Activated CD4-positive, alpha-beta T cell treated with anti-CD3 and anti-CD28 coated beads, Interleukin-2, amount 50 U/mL, for 16 hours (primary cell): ENCODE results near the gene ACSL6.

ENCODE experiments used
- DNase-seq: peaks from one replicate; pipeline ENCODE4 v3.0.0-alpha.2; 2020

Gene ACSL6, protein sequence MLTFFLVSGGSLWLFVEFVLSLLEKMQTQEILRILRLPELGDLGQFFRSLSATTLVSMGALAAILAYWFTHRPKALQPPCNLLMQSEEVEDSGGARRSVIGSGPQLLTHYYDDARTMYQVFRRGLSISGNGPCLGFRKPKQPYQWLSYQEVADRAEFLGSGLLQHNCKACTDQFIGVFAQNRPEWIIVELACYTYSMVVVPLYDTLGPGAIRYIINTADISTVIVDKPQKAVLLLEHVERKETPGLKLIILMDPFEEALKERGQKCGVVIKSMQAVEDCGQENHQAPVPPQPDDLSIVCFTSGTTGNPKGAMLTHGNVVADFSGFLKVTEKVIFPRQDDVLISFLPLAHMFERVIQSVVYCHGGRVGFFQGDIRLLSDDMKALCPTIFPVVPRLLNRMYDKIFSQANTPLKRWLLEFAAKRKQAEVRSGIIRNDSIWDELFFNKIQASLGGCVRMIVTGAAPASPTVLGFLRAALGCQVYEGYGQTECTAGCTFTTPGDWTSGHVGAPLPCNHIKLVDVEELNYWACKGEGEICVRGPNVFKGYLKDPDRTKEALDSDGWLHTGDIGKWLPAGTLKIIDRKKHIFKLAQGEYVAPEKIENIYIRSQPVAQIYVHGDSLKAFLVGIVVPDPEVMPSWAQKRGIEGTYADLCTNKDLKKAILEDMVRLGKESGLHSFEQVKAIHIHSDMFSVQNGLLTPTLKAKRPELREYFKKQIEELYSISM

DNA sequence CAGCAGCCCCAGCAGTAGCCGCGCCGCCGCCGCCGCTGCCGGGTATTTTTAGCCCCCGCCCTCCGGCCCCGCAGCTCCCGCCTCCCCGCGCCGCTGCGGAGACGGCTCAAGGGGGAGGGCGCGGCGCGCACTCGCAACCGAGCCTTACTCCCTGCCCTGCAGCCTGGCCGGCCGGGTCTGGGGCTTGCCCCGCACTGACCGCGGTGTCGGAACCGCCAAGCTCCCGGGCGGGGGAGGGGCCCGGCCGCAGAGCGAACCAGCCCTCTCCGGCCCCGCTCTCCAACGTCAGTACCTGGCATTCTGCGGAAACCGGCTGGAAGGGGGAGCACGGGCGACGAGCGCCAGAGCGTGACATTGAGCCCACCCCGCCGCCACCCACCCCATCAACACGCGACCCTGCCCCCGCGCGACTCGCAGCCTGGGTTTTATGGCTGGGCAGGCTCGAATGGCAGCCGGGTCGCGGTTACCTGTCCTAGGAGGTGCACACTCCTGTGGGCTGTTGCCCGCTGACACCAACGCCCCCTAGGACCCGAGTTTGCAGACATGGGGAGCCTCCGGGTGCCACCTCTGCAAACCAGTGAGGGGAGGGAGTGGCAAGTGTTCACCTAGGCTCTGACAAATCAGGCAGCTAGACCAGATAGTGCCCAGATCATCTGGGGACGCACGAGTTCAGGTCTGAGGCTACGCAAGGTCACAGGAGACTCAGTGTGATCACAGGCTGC, at the start of gene ACSL6:
Gene ACSL6 (minus strand): TSS at position 37 of the 722 bp plus-strand sequence. CDS start 105 bp downstream, outside the sequence.
- DNase-seq, result no peak

DNA sequence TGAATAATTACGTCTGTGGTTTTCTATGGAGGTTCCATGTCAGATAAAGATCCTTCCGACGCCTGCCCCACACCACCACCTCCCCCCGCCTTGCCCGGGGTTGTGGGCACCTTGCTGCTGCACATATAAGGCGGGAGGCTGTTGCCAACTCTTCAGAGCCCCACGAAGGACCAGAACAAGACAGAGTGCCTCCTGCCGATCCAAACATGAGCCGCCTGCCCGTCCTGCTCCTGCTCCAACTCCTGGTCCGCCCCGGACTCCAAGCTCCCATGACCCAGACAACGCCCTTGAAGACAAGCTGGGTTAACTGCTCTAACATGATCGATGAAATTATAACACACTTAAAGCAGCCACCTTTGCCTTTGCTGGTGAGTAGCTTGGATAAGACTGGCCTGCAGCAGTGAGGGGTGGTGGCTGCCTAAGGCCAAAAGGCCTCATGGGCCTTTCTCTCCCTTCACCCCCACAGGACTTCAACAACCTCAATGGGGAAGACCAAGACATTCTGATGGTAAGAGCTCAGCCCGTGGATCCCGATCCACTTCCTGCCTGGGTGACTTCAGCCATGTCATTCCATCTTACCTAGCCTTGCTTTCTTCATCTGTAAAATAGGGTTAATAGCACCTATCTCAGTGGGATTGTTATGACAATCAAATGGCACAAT, 49.2 kb upstream of the ACSL6 start, which contains the start of gene IL3:
Gene IL3 (plus strand): TSS at position 155 of the 661 bp plus-strand sequence. CDS start 52 bp downstream, at position 207.
- no peak for DNase-seq

DNA sequence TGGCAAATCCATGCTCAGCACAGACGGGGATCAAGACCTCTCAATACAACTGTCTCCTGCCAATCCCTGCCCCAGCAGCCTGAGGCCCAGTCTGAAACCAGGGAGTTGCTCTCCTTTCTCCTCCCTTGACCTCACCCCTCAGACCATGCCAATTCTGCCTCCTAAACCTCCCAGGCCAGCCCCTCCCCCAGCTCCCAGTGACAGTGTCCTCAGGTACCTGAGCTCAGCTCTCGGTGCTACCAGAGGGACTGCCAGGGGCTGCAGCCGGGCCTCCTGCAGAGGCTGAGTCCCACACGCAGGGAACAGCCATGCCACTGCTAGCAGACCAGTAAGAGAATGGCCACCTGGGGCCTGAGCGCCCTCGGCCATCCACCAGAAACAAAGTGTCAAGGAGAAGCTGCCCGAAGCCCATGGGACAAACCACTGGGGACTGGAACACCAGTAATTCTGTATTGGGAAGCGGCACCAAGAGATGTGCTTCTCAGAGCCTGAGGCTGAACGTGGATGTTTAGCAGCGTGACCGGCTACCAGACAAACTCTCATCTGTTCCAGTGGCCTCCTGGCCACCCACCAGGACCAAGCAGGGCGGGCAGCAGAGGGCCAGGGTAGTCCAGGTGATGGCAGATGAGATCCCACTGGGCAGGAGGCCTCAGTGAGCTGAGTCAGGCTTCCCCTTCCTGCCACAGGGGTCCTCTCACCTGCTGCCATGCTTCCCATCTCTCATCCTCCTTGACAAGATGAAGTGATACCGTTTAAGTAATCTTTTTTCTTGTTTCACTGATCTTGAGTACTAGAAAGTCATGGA, 48.4 kb upstream of the ACSL6 start:
- DNase-seq, result no peak

DNA sequence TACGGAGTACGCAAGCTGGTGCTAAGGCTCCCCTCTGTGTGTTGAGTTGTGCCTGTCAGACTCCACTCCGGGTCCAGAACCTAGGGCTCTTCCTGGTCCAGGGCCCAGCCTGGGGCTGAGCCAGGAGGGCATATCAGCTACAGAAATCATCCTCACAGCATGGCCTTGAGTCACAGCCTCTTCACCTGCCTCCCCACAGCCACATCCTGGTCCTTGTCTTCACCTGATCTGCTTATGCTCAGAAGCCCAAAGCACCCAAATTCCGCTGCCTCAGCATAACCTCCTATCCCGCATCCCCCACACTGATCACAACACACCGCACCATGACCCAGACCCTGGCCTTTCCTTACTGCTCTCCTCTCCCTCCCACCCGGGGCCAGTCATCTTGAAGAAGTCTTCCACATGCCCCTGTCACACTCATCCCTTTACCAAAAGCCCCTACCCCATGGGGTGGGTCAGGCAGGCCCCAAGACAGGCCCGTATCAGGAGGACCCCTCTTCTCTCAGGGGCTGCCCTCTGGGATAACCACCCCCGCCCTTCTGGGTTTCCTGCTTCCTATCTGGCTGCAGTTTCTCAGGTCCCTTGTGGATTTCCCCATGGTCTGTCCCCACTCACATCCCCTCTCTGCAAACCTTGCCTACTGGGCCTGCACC, 47.7 kb upstream of the ACSL6 start:
- peak; percentile 39 for DNase-seq

DNA sequence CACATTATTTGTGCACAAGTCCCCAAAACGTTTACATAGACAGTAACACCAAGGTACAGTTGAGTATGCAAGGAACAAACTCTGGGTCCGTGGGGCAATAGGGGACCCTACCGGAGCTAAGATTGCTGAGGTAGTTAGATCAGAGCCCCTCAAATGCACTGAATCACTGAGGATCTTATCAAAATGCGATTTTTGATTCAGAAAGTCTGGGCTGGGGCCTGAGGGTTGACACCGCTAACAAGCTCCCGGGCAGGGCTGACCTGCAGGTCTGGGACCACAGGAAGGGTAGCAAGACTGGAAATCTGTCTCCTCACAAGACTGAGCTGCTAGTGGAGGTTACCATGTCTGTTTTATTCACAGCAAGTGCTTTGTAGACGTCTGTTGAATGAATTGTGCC, 47.2 kb upstream of the ACSL6 start:
- DNase-seq, result no peak

DNA sequence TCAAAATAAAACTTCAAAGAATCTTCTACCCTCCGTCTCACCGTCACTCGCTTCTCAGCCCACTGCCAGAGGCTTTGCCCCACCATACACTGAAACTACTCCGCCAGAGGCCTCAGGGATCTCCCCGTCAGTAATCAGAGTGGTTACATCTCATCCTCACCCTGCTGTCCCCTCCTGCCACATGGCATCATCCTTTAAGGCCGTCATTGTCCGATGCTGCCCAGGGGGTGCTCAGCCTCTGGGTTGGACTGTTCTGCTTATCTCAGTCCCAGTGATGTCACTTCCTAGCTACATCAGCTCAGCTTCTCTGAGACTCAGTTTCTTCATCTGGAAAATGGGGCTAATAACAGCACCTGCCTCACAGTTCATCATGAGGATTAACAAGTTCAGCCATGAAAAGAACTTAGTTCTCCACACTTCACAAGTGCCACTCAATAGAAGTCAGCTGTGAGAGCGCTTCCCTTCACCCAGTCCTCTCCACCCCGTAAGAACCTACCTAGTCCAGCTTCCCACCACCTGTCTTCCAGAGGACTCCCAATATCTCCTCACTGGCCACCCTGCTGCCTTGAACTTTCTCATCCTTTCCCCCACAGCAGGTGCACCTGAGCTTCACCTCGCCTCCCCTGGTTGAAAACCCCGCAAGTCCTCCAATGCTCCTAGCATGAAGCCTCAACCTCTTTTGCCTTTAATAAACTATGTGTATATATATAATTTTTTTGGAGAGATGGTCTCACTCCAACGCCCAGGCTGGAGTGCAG, 46.2 kb upstream of the ACSL6 start:
- DNase-seq, result no peak

DNA sequence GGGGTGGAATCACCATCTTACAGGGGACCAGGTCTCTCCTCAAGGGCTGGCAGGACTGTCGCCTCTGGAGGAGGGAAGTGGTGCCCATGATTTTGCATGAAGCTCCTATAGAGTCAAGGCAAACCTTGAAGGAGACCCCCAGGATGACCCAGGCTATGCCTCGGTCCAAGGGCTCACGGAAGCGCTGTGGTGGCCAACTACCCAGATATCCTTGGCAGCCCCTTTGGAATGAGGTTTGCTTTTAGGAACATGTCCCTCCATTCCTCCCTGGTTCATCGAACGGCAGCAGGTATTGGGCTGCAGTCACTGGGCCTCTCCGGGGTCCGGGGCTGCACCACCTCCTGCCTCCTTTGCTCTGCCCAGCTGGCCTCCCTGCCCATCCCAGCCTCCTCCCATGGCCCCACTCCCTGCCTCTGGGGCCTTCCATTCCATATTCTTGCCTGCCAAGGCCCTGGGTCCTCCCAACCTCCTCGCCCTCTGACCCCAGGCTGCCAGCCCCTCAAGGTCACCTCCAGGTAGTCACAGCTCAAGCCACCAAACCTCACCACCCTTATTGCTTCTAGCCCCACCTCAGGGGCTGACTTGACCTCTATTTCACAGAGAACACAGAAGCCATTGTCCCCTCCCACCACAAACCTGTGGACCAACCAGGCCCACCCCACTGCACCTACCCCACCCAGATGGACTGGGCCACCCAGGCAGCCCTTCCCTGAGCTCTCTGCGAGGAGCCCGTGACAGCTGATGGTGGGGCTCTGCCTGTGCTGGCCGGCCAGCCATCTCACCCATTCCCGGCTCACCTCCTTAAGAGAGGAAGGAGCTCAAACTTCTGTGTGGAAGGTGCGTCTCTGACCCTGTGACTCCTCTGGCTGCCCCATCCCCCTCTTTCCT, 45.4 kb upstream of the ACSL6 start:
- no peak for DNase-seq

DNA sequence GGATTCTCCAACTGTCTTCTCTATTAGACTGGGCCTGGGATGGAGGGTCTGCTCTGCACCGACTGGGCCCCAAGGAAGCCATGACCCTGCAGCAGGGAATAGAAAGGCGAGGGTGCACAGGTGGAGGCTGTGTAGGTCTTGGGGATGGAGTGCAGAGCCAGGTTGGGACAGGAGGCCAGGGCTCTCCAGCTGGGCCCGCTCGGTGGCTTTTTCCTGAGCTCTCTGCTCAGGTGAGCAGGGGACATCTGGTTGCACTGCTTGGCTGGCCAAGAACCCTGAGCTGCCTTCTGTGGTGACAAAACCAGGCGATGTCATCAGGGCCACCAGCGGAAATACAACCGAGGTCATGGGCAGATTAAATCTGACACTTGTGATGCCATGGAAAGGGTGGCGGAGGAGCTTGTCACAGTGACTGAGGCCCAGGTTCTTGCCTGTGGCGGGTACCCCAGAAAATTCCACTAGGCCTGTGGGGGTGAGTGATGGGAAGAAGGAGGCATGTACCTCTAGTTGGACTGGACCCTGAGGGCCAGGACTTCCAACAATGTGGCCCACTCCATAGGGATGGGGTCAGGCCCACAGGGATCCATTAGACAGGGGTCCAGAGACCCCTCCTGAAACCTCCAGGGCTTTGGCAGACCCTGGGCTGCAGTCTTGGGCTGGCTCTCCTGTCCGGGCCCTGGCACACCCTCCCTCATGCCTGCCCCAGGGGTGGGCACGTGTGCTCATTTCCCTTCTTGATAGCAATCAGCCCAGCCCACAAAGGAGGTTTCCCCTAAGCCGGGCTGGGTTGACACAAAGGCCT, 44.6 kb upstream of the ACSL6 start:
- peak; percentile 46 for DNase-seq

DNA sequence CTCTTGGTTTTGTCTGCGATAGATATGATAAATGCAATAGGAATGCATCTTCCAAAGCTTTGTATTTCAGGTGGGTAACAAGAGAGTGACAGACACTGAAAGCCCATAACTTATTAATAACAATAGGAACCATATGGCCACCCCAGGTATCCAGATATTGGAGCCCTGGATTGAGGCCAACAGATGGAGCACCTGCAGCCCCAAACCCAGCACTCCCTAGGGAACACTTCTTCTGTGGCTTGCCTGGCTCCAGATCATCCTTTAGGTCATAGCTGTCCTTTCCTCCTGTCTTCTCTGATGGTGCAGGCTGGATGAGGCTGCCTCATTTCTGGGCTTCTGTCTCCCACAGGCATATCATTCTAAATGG, 44.0 kb upstream of the ACSL6 start:
- no peak for DNase-seq

DNA sequence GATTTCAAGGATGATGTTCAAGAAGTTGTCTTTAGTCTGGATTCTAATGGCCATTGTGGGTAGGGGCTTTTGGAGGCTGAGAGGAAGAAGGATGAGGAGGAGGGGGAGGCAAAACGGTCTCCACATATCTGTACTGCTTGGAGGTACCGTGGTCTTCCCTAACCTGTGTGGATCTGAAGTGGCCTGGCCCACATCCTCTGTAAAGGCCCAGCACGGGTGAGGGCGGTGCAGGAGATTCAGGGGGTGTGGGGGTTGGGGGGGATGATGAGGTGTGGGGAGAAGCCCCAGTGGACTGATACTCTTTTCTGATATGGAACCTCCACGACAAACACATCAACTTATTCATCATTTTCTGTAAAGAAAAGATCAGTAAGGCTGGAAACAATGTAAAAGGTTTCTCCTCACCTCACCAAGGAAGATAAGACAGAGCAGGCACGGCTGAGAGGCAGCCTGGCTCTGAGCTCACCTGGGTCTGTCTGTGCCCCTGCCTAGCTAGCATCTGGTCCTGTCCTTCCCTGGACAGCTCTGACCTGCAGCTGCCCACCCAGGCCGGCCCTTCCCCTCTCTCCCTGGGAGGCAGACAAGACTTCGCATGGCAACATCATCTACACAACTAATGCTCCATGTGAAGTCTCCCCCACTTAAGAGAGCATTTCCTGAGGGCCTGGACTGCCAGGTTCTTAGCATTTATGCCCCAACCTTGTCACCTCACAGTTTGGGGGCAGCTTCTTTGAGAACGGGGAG, 43.4 kb upstream of the ACSL6 start:
- no peak for DNase-seq

DNA sequence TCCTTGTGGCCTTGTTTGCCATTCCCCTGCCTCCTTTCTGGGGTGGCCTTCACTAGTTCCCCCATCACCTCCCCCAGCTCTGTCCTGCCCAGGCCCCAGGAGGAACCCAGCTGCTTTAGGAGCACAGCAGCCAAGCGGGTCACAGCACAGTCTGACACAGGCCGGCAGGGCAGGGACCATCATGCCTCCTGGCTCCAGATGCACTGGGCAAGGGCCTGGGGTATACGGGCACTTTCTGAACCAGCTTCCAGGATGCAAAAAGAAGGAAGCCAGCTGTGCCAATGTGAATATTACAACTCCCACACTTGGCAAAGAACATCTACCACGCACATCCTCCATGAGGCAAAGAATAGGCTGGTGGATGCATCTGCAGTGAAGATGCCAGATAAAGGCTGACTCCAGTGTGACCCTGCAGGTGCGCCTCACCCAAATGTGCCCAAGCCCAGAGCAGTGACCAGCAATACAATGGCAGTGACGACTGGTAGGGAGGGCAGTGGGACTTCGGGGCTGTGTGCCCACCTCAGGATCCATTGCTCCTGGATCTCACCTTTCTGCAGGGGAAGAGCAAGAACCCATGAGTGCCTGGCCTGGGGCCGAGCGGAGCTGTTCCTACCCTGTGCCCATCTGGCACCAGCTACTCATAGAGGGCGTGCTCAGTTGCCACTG, 42.7 kb upstream of the ACSL6 start:
- no peak for DNase-seq

DNA sequence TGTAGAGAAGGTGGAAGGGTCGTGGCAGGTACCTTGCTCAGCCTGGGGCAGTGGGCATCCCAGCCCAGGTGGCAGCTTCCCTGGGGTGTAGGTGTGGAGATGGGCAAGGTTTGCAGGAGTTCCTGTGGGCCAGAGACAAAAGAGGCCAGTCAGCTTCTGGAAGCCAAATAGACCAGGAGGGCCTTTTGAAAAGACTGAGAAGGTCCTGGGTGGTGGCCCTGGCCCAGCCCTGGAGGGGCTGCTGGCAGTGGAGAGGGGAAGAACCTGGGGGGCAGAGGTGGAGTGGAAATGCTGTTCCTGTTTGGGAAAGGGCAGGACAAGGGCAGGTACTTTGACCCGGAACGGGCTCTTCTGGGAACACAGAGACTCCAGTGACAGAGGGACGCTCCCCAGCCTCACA, 42.0 kb upstream of the ACSL6 start:
- DNase-seq, result no peak

DNA sequence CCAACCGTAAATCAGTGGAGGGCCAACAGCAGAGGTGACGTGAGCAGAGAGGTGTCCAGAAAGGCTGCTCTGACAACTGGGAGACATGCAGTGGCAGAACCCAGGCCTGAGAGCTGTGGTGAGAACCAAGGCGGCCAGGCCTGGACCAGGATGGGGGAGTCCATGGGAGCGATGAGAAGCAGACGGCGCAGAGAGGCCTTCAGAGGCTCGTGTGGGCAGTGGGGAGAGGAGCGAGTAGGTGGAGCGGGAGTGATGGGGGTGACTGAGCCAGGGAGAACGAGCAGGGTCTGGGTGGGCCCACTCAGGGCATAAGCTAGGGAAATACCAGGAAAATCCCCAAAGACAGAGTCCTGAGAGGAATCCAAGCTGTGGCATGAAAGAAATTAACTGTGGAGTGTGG, 41.1 kb upstream of the ACSL6 start:
- no peak for DNase-seq

DNA sequence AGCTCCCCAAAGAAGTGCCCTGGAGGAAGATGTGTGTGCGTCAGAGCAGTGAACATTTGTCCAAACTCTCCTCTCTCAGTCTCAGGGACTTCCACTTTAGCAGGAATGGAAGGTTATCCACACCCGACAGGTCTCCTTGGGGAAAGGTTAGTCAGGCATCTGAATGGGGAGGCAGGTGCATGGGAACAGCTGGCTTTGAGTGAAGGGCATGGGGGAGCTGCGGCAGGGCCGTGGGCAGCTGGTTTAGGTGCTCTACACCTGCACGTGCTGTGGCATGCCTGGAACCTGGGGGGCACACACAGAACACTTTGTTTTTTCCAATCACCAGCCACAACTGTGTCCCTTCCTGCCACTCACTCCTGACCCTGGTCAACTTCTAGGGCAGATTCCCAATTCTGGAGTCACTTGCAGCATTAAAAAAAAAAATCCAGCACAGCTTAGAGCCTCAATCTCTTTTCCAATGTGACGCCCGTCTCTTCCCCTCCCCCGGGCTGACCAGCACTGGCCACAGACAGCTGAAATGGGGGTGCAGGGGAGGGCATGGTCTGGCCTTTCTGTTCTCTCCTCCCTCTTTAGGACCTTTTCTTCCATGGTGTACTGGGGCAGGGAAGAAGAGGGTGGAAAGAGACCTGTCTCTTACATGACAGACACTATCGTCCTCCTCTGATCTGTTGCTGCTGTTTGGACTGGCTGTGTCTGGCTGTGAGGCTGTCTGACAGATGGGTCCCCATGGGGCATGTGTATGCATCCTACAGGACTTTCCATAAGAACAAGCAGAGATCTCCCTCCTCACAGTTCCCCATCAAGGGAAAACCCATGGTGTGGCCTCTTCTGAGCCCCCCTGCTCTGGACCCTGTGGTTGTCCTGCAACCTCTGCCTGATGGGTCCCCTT, 39.4 kb upstream of the ACSL6 start:
- no peak for DNase-seq

DNA sequence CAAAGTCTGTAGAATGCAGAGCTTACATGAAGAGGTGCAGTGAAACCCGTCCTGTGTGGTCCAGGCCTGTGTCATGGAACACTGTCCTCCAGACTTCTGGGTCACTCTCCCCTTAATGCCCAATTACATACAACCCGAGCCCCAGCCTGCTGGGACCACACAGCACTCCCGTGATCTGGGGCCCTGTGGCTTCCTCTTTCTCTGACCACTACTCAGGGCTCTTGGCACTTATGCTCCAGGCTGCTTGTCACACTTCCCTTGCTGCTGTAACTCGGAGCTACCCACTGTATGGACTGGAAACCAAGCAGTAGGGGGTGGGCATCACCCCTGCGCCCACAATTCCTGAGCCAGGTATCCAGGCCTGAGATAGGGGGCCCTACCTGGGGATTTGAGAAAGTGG, 38.7 kb upstream of the ACSL6 start:
- DNase-seq, result no peak

DNA sequence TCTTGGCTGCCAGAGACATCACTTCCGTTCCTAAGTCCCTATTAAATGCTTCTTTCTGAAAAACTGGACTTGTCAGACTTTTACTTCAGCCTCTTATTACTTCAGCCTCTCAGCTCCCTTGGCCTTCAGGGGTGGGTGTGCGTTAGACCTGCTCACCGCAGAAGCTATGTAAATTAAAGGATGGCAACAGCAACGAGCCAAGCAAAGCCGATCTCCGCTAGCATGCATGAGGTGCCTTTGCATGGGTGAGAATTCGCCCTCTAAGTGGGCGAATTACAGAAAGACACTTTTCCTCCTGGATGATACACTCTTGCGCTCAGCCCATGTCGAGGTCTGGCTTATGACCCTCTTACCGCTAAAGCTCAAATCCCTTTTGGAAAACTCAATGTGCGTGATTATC, 38.1 kb upstream of the ACSL6 start:
- no peak for DNase-seq

DNA sequence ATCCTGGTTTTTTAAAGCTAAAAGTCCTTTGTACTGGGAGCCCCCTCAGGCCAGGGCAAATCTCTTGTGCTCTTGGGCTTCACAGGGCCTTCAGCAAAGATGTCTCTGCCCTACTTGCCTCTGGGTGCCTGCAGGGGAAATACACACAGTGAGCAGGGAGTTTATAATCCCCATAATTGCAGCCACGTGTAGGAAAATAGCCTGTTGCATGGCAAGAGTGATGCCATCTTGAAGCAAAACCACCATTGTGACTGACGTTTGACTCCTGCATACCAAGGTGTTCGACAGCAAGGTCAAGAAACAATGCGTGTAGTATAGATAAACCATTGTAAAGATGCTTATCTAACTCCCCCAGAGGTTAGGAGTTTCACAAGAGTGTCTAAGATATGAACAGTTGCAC, 37.6 kb upstream of the ACSL6 start:
- DNase-seq, result no peak
